HG03460 (cell line): ENCODE results near the gene PACRG.
A peak's percentile ranks its signal among the peaks of the same experiment; 100 is the strongest.

ENCODE experiments used
- ATAC-seq: cut with Tn5 transposase; IDR thresholded peaks from one replicate; pipeline ENCODE4 v1.9.1; 2021; ENCODE audit not compliant: unreplicated experiment

The PACRG gene

DNA sequence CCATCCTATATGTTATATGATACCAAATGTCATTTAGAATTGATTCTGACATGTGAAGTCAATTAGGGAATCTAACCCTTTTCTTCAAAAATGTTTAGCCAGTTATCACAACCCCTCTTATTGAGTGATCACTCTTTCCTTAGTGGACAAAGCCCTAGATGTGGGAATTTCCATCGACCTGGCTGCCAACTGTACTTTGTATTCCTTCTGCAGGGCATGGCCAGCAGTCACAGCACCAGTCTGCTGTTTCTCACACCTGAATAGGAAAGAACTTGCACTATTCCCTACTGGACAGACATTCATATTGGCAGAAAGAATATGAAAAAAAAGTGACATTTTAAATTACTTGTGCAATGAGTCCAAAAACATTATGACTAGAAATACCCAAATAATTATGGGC is 271.0 kb downstream of the PACRG start:
- no peak for ATAC-seq

DNA sequence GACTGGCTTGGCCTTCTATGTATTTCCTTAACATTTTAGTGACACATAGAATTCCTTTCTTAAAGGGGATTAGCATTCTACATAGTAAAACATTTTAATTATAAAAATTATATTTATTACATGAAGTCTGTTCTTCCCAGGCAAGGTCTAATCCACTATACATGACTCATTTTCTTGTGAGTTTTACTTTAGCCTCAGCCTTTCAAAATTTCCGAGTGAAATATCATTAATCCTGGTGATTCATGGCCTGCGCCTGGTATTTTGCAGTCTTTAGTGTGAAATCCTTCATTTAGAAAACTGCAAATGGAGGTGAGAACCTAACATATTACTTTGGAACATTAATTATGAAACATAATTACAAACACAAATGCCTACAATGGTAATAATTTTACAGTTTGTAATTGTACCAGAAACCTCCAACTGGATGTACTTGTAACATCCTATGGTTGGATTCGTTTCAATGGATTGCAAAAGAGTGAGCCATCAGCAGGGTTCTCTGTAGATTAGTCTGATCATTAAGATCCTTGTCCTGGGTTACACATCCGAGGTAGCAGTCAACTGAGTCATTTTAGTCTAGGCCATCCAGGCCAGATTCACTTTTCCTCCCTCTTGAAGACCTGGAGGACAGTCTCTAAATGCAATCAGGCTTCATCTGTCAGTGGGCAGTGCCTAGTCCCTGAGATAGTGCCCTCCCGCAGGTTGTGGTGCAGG is 272.0 kb downstream of the PACRG start:
- ATAC-seq = no peak

GRCh38 chr6:163001330-163001729 is 273.6 kb downstream of the PACRG start:
- peak; percentile 96 for ATAC-seq

- no peak for ATAC-seq
These were observed 280.4 kb downstream of the PACRG start for GRCh38 chr6:163008186-163008585.

GRCh38 chr6:163008626-163009025 is 280.9 kb downstream of the PACRG start:
- no peak for ATAC-seq

- ATAC-seq = no peak
These were observed 282.4 kb downstream of the PACRG start for GRCh38 chr6:163010145-163010544.

DNA sequence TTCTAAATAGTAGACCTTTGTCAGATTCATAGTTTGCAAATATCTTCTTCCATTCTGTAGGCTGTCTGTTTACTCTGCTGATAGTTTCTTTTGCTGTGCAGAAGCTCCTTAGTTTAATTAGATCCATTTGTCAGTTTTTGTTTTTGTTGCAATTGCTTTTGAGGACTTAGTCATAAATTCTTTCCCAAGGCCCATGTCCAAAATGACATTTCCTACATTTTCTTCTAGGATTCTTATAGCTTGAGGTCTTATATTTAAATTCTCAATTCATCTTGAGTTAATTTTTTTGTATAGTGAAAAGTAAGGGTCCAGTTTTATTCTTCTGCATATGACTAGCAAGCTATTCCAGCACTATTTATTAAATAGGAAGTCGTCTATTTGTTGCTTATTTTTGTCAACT is 287.0 kb downstream of the PACRG start:
- no peak for ATAC-seq

GRCh38 chr6:163017801-163018200 is 290.0 kb downstream of the PACRG start:
- no peak for ATAC-seq

DNA sequence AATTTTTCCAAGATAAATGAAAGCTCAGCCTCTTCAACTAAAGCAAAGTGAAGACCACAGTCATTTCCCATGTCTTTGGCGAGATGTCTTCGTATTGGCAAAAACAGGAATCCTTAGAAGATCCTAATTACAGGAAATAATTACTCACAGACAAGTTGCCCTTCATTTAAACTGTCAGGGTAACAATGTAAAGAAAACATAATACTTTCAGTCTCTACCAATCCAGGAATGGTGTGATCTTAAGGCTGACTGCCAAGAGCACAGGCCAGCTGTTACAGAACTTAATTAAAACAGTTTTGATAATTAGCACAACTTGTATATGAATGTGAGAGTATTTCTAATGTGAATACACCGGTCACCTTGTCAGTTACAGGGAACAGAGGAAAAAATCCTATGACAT is 292.2 kb downstream of the PACRG start:
- no peak for ATAC-seq

- no peak for ATAC-seq
These were observed 293.3 kb downstream of the PACRG start for GRCh38 chr6:163021054-163021453.

- ATAC-seq = no peak
These were observed 295.9 kb downstream of the PACRG start for GRCh38 chr6:163023700-163024099.

GRCh38 chr6:163026893-163027292 is 299.1 kb downstream of the PACRG start:
- ATAC-seq = no peak

- ATAC-seq = no peak
These were observed 303.2 kb downstream of the PACRG start for GRCh38 chr6:163030980-163031379.

- ATAC-seq = no peak
These were observed 304.2 kb downstream of the PACRG start for GRCh38 chr6:163031931-163032330.

- ATAC-seq = no peak
These were observed 308.4 kb downstream of the PACRG start for GRCh38 chr6:163036160-163036645.

GRCh38 chr6:163038317-163038716 is 310.5 kb downstream of the PACRG start:
- no peak for ATAC-seq

DNA sequence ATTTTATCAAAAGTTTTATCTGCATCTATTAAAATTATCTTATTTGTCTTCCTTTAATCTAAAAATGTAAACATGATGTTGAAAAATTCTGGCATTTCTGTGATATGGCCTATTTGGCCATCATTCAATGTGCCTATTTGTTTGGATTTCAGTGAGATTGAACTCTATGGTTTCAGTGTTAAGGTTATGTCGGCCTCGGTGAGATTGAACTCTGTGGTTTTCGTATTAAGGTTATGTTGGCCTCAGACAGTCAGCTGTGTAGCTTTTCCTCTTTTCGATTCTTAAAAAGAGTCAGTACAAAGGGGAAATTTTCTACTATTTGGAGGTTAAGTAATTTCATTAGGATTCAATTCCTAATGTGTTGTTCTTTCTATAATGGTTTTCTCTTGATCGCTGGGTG is 320.6 kb downstream of the PACRG start:
- no peak for ATAC-seq

DNA sequence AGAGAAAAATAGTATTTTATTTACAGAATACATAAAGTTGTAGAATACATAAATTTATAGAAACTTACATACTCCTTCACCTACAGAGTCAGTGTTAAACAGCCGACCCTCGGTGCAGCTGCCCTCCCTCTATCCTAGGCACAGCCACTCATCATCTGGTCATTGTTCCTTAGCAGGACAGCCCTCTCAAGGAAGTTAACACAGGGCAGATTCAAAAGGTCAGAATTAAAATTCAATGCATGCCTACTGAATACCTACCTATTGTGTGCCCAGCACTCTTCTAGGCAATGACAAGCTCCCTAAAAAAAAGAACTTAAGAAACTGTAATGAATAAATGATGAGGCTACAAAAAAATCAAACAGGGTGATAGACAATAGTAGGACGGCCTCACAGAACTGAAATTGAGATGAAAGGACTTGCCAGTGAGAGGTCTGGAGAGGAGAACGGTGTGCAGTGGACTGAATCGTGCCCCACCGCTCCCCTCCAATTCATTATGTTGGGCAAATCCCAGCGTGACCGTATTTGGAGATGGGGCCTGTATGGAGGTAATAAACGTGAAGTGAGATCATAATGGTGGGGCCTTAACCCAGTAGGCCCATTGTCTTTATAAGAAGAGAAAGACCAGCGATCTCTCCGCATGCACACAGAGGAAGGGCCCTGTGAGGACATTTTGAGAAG is 326.0 kb downstream of the PACRG start:
- no peak for ATAC-seq

- no peak for ATAC-seq
These were observed 326.9 kb downstream of the PACRG start for GRCh38 chr6:163054641-163055040.

GRCh38 chr6:163057260-163057659 is 329.5 kb downstream of the PACRG start:
- no peak for ATAC-seq

GRCh38 chr6:163062790-163063189 is 335.0 kb downstream of the PACRG start:
- no peak for ATAC-seq

DNA sequence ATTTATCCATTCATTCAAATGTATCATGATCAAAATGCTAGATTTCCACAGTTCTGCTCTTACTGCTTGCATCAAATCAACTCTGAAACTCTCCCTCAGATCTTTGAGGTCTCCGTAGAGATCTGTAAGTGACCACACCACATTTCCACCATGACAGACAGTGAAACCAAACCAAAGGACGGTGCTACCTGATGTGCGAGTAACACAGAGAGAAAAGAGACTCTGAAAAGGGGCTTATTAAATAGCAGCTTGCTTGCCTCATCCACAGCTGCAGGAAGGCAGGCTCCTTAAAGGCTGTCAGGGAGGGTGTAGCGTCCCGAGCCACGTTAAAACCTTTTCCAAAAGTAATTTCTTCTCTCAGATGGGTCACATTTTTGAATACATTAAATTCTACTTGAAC is 335.8 kb downstream of the PACRG start:
- no peak for ATAC-seq

DNA sequence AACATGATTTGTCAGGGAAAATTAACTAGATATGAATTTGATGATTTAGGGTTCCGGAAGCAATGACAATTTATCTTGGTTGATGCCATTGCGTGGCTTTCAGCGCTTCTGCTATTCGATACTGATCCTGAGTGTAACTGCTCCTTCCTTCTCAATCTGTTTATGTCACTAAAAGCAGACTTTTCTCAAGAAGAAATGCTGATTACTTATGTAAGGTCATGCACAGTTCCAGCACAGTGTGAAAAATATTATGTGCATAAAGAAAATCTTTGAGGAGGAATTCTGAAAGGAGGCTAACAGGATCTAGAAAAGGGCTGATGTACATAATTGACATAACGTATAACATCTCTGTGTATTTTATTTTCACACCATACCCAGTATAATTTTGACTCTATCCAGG is 336.6 kb downstream of the PACRG start:
- no peak for ATAC-seq
